Left colon (tissue), 2 donors: ENCODE data around the gene NHERF2. TPM values are rescaled to one million over a fixed set of nuclear protein-coding genes. Genes with fewer than 3 reads are reported as not detected.

ENCODE experiments used
- ATAC-seq: fragments of 200-7000 bp; cut with Tn5 transposase; one replicate; pipeline ENCODE4 v1.9.1; 2020; ENCODE audit warnings: mild to moderate bottlenecking, moderate library complexity
- DNase-seq, 2 donors: peaks; one replicate each; pipeline ENCODE4 v3.0.0-alpha.2; 2020
- intact Hi-C, 2 donors: fragments of 100-400 bp; cut with DNase I in 1 of 2; cut with micrococcal nuclease in 1 of 2; formaldehyde crosslinking; loops; one replicate each; pipeline versions ENCODE4 v1.11.2 to v1.14.0; 2022; cut with DNase I, micrococcal nuclease
- total RNA-seq, 2 donors: library from RNA; stranded (reverse); fragmentation: NEBNext Ultra II Directional; extraction: Animal tissue kit (Norgen Biotek cat#: 25700); gene quantifications; one replicate each; pipeline ENCODE4 v1.2.1, GENCODE V29; 2021
- donor health status: DM: no; HTN: no; CAD: no.
- donor health status: DM: yes; HTN: yes; CAD: no.

The NHERF2 gene
- total RNA-seq, 2 donors from 2014 or later: 69.3 to 73.7 TPM

GRCh38 chr16:2016407-2016922 is 10.2 kb upstream of the NHERF2 start:
- DNase-seq (no peak), ATAC-seq (no peak)
- intact Hi-C loops: no loop called here

GRCh38 chr16:2019518-2019920 is 7.2 kb upstream of the NHERF2 start, which contains the start of gene NPW:
TSS of gene NPW (plus strand) at chr16:2019785.
- ATAC-seq (no peak), DNase-seq (peak in 1 of 2 donors; percentile 38)
- intact Hi-C loops: no loop called here

GRCh38 chr16:2019921-2020831 is 6.5 kb upstream of the NHERF2 start:
- intact Hi-C loops: no loop called here
- DNase-seq (peak in 1 of 2 donors; percentile 36), ATAC-seq (no peak)

DNA sequence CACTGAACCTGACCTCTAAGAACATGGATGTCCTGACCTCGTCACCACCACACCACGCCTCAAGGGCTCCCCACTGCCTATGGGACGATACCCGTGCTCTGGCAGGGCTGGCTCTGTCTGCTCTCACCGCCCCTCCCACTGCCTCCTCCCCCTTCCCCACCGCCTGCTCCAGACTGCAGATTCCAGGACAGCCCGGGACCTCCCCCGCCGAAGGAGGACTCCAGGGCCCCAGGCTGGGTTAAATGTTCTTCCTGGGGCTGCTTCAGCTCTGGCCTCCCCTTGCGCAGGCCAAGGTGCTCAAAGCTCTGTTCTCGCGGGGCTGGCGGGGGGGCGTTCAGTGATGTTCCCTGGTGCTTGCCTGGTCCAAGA is 4.0 kb upstream of the NHERF2 start:
- ATAC-seq (peak; percentile 24), DNase-seq (no peak)
- intact Hi-C loops: no loop called here

GRCh38 chr16:2023092-2024031 is 3.3 kb upstream of the NHERF2 start:
- peak; percentile 89 to 95 for DNase-seq
- intact Hi-C loops: no loop called here
- peak; percentile 79 for ATAC-seq

DNA sequence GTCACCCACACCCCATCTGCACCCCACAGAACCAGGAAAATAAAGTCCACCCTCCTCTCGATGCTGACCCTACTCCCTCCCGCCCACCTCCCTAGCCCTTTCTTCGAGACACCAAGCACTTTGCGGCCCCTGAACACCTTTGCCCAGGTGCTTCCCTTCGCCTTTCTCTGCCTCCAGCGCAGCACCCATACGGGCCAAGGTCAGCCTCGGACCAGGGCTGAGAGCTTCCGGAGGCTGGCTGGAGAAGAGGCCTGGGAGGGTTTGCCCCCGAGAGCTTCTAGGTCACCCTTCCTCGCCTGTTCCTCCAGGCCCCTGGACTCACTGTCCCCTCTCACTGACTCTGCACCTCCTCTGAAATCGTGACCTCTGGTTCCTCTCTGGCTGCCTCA is 2.7 kb upstream of the NHERF2 start:
- ATAC-seq (no peak), DNase-seq (no peak)
- intact Hi-C loops: no loop called here

GRCh38 chr16:2025251-2025650 is 1.5 kb upstream of the NHERF2 start:
- ATAC-seq (no peak), DNase-seq (no peak)
- intact Hi-C loops: loop anchor here in 1 of 2 donors (5.0 kb wide), 1 partner anchor 117 kb away; no protein-coding TSS in a partner anchor

- ATAC-seq: no peak
- intact Hi-C loops: loop anchor here in 1 of 2 donors (5.0 kb wide), 1 partner anchor 116 kb away; no protein-coding TSS in a partner anchor
- no peak for DNase-seq
Measured at GRCh38 chr16:2025878-2026460, 733 bp upstream of the NHERF2 start.

DNA sequence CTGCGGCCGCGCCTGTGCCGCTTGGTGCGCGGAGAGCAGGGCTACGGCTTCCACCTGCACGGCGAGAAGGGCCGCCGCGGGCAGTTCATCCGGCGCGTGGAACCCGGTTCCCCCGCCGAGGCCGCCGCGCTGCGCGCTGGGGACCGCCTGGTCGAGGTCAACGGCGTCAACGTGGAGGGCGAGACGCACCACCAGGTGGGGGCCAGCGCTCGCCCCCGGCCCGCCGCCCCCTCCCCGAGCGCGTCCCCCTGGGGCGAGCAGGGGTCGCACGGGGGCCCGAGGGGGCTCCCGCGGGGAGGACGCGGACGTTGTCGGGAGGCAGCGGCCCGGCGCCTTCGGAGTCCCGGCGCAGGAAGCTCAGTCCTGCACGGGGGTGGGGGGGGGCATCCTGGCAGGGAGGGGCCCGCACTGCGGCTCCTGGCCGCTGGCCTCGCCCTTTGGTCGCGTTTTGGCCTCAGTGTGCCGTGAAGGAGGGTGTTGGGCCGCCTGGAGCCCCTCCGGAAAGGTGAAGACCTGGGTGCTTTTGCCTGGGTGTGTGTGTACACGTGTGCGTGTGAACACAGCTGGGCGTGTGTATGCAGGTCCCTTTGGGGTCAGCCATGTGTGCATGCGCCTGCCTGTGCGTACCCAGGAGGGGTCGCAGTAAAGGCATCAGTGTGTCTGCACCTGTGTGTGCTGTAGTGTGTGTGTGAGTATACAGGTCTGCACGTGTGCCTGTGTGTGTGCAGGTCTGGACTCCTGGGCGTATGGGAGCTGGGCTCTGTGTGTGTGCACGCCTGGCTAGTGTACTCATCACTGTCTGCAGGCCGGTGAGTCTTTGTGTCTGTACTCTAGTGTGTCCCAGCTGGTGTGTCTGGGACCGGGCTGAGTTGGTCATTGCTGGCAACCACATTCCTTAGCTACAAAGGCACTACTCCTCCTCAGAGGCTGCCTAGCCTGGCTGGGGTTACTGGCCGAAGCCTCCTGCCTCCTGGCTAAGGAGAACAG is 615 bp downstream of the NHERF2 start:
- peak in 1 of 2 donors; percentile 21 for DNase-seq
- intact Hi-C loops: loop anchor here in 1 of 2 donors (5.0 kb wide), 1 partner anchor 115 kb away; no protein-coding TSS in a partner anchor

GRCh38 chr16:2028146-2028545 is 1.4 kb downstream of the NHERF2 start:
- no peak for DNase-seq
- no peak for ATAC-seq
- intact Hi-C loops: loop anchor here in 1 of 2 donors (5.0 kb wide), 1 partner anchor 114 kb away; no protein-coding TSS in a partner anchor

More for the DNA sequence above, 615 bp downstream of the NHERF2 start:
- ATAC-seq: peak; percentile 20

DNA sequence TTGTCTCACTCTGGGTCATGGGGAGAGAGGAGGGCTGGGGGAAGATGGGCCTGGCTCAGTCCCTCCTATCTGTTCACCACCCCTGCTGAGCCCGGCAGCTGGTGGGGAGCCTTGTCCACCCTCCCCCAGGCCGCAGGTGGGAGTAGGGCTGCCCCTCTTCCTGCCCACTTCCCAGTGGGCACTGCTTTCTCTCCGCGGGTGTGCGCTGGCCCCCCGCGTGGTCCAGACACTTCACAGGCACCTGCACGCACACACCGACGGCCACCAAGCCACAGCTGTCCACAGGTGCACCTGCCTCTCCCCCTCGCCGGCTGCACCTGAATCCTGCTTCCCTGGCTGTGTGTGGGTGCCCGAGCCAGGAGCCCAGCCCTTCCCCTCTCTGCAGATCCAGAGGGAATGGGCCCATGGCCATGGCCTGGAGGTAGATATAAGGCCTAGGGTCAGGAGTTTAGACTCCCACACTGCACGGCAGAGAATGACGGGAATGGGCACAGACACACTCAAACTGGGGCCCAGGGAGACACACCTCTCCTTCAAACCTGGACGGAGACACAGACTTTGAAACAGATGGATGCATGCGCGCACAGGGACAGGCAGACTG is 2.0 kb downstream of the NHERF2 start:
- DNase-seq (no peak), ATAC-seq (no peak)
- intact Hi-C loops: loop anchor here in 1 of 2 donors (5.0 kb wide), 1 partner anchor 114 kb away; no protein-coding TSS in a partner anchor

GRCh38 chr16:2029350-2029749 is 2.6 kb downstream of the NHERF2 start:
- ATAC-seq (no peak), DNase-seq (no peak)
- intact Hi-C loops: loop anchor here in 1 of 2 donors (5.0 kb wide), 1 partner anchor 113 kb away; no protein-coding TSS in a partner anchor

DNA sequence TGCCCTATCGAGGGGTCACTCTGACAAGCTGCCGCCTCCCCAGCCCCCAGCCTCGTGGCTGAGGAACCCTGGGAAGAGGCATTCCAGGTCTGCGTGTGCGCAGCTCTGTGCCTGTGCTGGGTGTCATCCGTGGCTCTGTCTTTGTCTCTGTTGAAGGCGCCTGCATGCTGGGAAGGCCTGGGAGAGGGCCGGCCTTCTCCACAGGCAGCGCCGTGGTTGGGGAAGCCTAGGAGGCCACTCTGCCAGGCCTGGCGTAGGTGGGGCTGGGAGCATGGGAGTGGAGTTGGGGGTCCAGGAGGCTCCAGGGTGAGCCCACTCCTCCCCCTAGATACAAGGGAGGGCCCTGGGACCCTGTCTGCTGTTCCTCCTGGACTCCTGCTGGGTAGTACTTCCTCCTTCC is 3.3 kb downstream of the NHERF2 start:
- no peak for ATAC-seq
- intact Hi-C loops: no loop called here
- DNase-seq: no peak

DNA sequence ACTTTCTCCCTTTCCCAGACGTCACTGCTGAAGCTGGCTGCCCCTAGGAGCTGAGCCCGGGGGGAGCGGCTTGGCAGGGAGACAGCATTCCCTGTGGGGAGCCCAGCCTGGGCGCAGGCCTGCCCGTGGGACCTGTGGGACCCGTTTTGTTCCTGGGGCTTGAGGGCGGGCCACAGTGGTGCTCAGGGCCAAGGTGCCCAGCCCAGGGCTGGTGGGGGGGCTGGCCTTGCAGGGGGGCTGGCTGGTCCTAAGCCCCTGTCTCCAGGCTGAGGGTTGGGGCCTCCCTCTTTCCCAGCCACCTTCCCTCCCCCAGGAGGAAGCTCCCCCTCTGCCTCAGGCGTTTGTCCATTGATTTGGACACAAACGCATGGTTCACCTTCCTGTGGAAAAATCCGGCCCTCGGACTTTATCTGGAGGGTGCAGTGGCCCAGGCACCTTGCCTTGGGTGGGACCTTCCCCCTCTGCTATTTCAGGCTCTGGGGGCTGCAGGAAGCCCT is 4.4 kb downstream of the NHERF2 start:
- DNase-seq: no peak
- no peak for ATAC-seq
- intact Hi-C loops: no loop called here

DNA sequence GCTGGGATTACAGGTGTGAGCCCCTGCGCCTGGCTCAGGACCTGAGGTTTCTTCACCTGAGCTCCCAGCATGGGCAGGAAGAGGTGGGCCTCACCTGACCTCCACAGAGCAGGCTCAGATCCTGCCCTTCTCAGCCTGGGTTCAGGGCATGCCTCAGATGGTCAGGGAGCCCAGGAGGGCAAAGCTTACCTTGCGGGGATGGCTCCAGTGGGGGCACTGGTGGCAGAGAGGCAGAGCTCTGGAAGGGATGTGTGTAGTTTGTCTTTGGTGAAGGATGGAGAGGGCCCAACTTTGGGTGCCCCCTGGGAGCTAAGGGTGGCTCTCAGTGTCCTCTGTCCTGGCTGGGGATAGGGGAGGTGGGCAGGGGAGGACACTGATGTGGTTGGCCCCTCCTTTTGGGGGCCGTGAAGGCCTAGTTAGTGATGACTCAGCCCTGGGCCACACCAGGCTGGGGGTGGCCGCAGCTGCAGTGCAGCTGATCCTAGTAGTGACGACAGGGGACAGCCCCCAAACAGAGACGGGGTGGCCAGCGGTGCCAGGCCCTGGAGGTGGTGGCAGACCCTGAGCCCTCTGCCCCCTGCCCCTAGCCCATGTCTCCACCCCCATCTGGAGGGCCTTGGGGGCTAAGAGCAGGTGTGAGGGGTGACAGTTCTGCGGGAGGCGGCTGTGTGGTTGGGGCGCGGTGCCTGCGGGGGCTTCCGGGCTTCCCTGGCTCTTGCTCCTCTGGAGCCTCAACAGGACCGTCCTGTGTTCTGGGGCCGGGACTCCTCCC is 5.8 kb downstream of the NHERF2 start:
- DNase-seq (no peak), ATAC-seq (no peak)
- intact Hi-C loops: no loop called here
